IPS DF 19.7 (cell line): Measurements from ENCODE around the gene CD200R1.
"Not testable (repeated sequence)": the region's sequence is repeated elsewhere in the genome, so short reads cannot be mapped to it uniquely, and the experiment has no call there.

Source experiments
- DNase-seq: peaks from one replicate; pipeline ENCODE4 v3.0.0-alpha.2; 2013; ENCODE audit warnings: low read depth, low spot score

CD200R1 gene

DNA sequence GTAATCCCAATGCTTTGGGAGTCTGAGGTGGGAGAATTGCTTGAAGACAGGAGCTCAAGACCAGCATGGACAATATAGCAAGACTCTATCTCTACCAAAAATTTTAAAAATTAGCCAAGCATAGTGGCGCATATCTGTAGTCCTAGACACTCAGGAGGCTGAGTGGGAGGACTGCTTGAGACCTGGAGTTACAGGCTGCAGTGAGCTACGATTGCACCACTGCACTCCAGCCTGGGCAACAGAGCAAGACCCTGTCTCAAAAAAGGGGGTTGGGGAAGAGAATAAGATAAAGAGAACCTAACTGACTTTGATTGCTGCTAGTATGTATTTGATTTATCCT is 755 bp downstream of the CD200R1 start:
- no peak for DNase-seq

DNA sequence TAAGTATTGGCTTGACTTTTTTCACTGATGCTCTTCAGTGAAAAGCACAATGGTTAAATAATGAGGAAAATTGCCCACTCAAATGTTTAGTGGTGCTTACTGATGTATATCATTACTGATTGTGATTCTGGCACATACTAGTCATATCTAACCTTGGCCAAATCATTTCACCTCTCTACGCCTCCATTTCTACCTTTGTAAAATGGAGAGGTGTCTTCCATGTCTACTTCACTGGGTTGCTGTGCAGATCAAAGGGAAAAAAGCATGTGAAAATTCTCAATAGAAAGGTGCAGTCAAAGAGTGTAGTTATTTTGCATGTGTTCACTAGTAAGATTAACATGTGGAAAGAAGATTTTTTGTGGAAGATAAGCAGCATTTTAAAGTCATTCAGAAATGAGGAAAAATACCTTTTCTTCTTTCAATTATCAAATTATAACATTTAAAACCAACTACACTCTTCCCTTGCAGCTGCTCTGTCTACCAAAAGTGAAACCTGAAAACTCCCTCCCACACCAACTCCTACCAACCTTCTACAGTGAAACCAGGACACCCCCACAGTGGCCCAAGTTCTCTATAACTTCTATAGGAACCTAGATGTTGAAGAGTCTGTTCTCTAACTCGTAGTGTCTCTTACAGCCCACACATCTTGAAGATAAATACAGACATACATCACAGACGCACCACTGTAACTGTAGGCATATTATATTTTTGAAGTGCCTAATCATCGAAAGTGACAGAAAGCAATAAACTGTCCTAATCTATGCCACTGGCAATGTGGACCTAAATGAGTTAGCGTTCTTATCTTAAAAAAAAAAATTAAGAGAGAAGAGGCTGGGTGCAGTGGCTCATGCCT is 1.4 kb downstream of the CD200R1 start:
- no peak for DNase-seq

DNA sequence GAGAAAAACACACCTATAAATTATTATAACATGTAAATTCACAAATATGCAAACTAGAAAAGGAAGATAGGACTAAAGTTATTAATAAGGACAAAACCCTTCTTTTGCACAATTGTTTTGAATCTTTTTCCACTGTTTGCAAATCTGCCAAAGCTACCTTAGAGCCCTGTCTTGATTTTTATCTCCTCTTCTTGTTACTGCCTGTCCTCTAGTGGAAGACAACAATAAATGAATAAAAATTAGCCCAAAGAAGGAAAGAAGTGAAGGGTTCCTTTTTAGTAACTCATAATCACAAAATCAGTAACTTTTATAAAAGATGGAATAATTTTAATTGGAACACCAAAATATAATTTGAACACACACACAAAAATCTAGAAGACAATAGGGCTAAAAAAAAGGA is 2.7 kb downstream of the CD200R1 start:
- DNase-seq: no peak

- DNase-seq: no peak
Measured at GRCh38 chr3:112967828-112968227, 7.1 kb downstream of the CD200R1 start.

DNA sequence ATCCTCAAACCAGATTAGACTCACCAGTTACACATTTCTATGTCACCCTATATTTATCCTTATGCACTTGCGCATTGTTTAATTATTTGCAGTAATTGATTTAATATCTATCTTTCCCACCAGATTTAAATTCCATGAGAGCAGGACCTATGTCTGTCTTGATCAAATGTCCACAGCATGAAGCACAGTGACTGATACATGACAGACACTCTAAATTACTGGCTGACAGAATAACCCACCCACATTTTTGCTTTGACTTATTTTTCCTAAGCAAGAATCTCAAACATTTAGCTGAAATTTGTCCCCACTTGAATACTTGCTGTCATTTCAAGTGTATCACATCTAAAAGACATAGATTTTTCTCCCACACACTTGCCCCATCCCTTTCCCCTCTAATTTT is 7.5 kb downstream of the CD200R1 start:
- no peak for DNase-seq

DNA sequence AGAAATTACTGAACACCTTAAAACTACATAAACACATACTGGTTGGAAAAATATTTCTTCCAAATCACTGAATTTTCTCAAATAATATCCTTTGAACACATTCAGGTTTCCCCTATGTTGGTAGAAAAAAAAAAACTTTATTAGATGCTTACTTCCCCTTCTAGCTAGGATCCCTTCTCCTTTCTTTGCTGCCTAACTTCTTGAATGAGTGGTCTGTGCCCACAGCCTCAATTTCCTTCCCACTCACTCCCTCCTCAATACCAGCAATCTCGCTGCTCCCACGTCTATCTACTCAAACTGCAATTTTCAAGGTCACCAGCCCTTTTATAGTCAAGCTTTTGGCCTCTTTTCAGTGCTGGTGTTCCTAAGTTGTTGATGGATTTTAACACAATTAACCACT is 8.3 kb downstream of the CD200R1 start:
- DNase-seq: no peak

DNA sequence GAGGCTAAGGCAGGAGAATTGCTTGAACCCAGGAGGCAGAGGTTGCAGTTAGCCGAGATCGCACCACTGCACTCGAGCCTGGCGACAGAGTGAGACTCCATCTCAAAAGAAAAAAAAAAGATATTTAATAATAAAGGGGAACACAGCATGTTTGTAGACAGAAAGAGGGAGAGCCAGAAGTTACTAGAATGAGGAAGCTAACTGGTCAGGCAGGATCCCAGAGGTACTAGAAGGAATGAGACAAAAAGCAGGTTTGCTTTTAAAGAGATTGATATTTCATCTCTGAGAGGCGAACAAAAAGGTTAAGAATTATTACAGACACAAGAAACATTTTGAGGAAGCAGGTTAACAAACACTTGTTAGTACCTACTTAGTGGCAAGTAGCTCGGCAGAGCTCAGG is 9.2 kb downstream of the CD200R1 start:
- DNase-seq: no peak

GRCh38 chr3:112963683-112964082 is 11.2 kb downstream of the CD200R1 start:
- no peak for DNase-seq

DNA sequence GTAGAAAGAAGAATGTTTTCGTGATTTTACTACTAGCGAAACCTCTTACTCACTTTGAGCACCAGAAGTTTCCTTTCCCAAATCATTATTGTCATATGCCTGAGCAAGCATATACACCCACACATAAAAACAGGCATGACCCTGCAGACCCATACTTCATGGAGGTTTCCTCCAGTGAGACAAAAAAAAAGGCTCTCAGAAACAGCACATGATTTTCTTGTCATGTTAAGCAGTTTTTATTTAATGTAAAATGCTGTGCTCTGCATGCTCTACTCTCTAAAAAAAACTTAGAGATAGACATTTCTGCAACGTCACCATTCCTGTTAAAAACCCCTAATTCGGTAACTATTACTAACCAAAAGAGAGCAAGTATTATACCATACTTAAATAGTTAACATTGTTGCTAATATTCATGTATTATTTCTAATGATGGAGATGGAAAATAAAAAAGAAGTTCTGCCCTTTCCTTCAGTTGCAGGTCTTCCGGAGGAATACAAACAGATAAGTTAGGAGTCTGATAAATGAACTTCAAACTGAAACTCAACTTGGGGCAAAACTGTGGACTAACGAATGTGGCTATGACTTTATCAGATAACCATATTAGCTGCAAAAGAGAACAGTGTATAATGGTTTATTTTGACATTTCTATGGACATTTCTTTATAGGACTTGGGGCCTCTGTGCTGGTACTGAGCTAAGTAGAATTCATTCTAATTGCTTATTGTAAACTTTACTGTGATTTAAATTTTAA is 15.9 kb downstream of the CD200R1 start:
- DNase-seq: no peak

DNA sequence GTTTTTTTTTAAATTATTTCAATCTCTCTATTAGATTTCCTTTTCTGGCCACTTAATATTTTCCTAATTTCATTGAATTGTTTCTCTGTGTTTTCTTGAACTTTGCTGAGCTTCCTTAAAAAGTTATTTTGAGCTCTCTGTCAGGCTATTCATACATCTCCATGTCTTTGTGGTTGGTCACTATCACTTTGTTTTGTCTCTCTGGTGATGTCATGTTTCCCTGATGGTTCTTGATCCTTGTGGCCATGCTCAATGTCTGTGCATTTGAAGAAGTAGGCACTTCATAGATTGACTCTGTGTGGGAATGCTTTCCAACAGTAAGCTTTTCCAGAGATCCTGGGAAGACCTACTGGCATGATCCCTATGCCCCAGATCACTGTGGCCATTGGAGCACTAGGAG is 18.6 kb downstream of the CD200R1 start:
- DNase-seq: no peak

GRCh38 chr3:112948346-112948838 is 26.5 kb downstream of the CD200R1 start:
- no peak for DNase-seq

DNA sequence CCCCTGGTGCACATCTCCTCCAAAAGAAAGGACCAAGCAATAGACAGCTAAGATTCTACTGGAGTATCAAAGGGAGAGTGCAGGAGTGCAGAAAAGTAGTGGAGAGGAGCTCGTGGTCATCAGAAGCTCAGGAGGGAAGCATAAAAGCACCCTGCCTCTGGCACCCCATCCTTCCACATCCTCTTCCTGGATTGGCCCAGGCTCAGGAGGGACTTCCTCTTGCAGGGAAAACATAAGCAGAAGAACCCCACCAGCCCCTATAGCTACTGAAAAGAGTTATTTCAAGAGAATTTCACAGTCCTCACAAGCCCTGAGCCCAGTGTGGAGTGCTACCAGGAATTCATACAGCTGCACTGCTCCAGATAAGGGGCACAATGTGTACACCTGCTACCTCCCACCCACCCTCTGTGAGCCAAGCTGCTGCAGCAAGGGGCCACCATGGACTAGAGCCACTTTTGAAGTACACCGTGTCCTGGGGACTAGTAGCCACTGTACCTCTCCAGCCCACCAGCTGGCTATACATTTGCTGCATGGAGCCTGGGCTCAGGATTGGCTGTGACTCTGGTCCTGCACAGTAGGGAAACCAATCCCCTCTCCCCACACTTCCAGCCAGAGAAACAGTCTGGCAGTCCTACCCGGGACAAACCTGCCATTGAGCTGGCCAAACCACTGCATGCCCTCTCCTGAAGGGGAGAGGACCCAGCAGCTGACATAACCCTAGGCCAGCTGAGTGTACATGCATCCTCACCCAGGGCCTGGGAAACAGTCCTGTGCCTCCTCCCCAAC is 43.0 kb downstream of the CD200R1 start:
- no peak for DNase-seq

- DNase-seq: no peak
Measured at GRCh38 chr3:112930771-112931170, 44.1 kb downstream of the CD200R1 start.

DNA sequence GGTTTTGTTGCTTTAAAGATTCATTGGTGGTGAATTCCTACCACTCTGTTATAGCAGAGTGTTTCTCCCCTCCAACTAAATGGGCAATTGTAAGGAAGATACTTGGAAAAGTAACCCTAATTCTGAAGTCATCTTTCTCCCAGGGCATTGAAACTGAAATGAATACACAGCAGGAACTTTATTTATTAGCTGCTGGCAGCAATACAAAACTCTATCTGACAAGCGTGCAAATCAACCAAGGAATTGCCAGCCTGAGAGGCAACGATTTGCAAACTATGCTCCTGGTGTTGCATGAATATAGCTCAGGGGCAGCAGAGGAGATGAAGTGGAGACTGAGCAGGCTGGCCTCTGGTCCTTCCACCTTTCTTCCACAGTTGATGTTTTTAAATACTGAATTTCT is 48.9 kb downstream of the CD200R1 start:
- no peak for DNase-seq

- no peak for DNase-seq
Measured at GRCh38 chr3:112925560-112925959, 49.3 kb downstream of the CD200R1 start.

DNA sequence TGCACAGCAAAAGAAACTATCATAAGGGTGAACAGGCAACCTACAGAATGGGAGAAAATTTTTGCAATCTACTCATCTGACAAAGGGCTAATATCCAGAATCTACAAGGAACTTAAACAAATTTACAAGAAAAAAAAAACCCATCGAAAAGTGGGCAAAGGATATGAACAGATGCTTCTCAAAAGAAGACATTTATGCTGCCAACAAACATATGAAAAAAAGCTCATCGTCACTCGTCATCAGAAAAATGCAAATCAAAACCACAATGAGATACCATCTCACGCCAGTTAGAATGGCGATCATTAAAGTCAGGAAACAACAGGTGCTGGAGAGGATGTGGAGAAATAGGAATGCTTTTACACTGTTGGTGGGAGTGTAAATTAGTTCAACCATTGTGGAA is 55.4 kb downstream of the CD200R1 start:
- not testable (repeated sequence) for DNase-seq

DNA sequence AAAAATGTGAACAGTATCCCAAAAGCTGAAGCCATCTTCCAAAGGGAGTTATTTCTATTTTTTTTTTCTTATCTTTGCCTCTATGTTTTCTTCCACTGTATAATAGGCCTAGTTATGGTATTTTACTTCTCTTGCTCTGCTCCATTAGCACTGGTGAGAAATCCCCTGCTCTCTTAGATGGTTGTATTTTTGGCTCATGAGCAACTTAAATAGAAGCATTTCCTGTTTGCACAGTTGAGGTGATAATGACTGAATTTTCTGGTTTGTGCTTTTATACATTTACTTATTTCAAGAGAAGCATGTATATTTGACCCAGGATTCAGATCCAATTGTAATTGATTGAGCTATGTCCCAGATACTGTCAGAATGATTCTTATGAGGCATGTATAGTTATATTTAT is 66.7 kb downstream of the CD200R1 start:
- no peak for DNase-seq

DNA sequence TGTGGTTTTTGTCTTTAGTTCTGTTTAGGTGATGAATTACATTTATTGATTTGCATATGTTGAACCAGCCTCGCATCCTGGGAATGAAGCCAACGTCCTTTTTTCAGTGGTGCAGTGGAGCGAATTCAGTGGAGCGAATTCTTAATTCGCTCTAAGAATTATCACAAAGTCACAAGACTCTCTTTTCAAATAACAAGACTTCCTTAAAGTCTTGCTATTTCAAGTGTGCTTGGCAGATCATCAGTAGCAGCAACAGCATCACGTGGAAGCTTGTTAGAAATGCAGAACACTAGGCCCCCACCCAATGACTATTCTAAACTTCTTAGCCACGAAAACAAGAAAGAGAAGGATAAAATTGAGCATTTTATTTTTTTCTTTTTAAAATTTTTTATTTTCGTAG is 70.1 kb downstream of the CD200R1 start:
- DNase-seq: no peak

DNA sequence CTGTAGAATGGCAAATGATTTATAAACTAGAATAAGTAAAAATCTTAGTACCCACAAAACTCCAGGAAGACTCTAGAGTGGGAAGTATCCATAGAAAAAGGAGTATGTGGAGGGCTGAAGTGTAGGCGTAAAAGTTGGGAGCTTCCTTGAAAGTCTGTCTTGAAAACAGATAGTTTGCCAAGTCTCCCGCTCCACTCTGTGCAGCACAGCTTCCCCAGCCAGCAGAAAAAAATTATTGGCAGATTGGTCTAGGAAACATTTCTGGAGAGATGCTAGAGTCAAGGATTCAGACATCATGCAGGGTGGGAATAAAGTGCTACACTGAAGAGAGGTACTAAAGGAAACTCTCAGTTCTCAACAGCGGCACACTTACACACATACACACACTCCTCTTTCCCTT is 74.8 kb downstream of the CD200R1 start:
- DNase-seq: no peak

- DNase-seq: no peak
Measured at GRCh38 chr3:112897791-112898190, 77.1 kb downstream of the CD200R1 start.

DNA sequence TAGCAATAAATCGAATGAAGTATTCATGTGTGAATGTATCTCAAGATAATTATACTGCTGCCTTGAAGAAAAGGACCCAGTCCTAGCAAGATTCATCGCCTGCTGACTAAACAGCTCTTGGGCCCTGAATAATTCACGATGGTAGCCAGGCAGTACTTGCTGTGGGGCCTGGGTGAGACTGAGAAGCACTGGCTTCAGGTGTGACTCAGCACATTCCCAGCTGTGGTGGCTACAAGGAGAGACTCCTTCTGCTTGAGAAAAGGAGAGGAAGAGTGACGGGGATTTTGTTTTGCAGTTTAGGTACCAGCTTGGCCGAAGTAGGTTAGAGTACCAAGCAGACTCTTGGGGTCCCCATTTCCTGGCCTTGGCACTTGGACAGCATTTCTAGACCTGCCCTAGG is 80.6 kb downstream of the CD200R1 start:
- peak; percentile 80 for DNase-seq

- no peak for DNase-seq
Measured at GRCh38 chr3:112889357-112889756, 85.5 kb downstream of the CD200R1 start.
